Measurements from ENCODE around the gene OR6A2.

DNA sequence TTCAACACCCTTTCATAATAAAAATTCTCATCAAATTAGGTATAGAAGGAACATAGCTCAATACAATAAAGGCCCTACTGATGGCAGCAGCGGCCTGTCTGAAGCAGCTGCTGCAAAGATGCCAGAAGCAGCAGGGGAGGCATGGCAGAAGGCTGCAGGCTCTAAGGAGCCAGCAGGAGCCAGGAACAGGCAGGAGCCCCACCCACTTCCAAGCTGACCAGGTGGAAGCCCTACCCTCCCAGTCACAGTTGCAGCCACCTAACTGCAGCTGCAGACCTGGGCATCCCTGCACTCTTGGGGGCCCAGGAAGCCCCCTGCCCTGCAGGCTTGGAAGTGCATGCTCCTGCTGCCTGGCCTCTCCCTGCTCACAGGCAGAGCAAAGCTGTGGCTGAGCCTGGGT lies 18.2 kb upstream of the OR6A2 start:
- TF ChIP-seq, protein P1, sequence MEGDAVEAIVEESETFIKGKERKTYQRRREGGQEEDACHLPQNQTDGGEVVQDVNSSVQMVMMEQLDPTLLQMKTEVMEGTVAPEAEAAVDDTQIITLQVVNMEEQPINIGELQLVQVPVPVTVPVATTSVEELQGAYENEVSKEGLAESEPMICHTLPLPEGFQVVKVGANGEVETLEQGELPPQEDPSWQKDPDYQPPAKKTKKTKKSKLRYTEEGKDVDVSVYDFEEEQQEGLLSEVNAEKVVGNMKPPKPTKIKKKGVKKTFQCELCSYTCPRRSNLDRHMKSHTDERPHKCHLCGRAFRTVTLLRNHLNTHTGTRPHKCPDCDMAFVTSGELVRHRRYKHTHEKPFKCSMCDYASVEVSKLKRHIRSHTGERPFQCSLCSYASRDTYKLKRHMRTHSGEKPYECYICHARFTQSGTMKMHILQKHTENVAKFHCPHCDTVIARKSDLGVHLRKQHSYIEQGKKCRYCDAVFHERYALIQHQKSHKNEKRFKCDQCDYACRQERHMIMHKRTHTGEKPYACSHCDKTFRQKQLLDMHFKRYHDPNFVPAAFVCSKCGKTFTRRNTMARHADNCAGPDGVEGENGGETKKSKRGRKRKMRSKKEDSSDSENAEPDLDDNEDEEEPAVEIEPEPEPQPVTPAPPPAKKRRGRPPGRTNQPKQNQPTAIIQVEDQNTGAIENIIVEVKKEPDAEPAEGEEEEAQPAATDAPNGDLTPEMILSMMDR (conservative IDR thresholded peaks at IDR 0.05 in 1 of 2, IDR thresholded peaks at IDR 0.05 in 1 of 2; ENCODE audit: low read depth in 1 of 2, low read length in 2 of 2) = no peak
- TF ChIP-seq EZH2 (IDR thresholded peaks at IDR 0.05; ENCODE audit: low read length, missing control alignments) = no peak
